Activated CD4-positive, alpha-beta T cell treated with anti-CD3 and anti-CD28 coated beads, Interleukin-2, amount 10 ng/mL, durations not matched to agents 7 days and 5 days (primary cell): ENCODE data around the gene GEMIN4. TPM values are rescaled to one million over a fixed set of nuclear protein-coding genes. Genes with fewer than 3 reads are reported as not detected.
"Not testable (repeated sequence)": the region's sequence is repeated elsewhere in the genome, so short reads cannot be mapped to it uniquely, and the experiment has no call there.

Source experiments
- CTCF ChIA-PET: fragments of 350-600 bp; sonication (Branson Sonifier 250); formaldehyde crosslinking; loops from one replicate; lab custom pipeline; 2021; ENCODE audit warnings: antibody characterized with exemption; lab: Charles Lee
- POLR2A ChIA-PET: fragments of 350-600 bp; sonication (Branson Sonifier 250); formaldehyde crosslinking; loops from one replicate; lab custom pipeline; 2021; ENCODE audit warnings: antibody characterized with exemption; lab: Charles Lee
- DNase-seq: peaks from one replicate; pipeline ENCODE4 v3.0.0-alpha.2; 2020
- H3K27ac Mint-ChIP-seq: one replicate; pipeline ENCODE4 v1.8.0; 2021; ENCODE audit warnings: mild to moderate bottlenecking, moderate library complexity, mixed read lengths
- H3K27me3 Mint-ChIP-seq: one replicate; pipeline ENCODE4 v1.8.0; 2021; ENCODE audit warnings: mixed read lengths
- H3K36me3 Mint-ChIP-seq: one replicate; pipeline ENCODE4 v1.8.0; 2021; ENCODE audit warnings: low read depth, mixed read lengths
- H3K4me1 Mint-ChIP-seq: one replicate; pipeline ENCODE4 v1.8.0; 2021; ENCODE audit warnings: mixed read lengths
- H3K4me3 Mint-ChIP-seq: one replicate; pipeline ENCODE4 v1.8.0; 2021; ENCODE audit warnings: mild to moderate bottlenecking, moderate library complexity, mixed read lengths
- H3K9me3 Mint-ChIP-seq: one replicate; pipeline ENCODE4 v1.8.0; 2021; ENCODE audit warnings: mixed read lengths
- total RNA-seq, 2 experiments: library from RNA; stranded (reverse); gene quantifications; one replicate each; pipeline ENCODE4 v1.2.3, GENCODE V29; 2021

GEMIN4 gene
- total RNA-seq, 2 experiments from 2014 or later: 29.1 to 35.7 TPM

GRCh38 chr17:790874-791247, 38.8 kb upstream of the GEMIN4 start:
- H3K9me3 Mint-ChIP-seq, H3K27ac Mint-ChIP-seq, H3K27me3 Mint-ChIP-seq, DNase-seq, CTCF ChIA-PET, H3K4me1 Mint-ChIP-seq, H3K4me3 Mint-ChIP-seq, POLR2A ChIA-PET: not testable (repeated sequence)
- peaks cover 20% of the 10 kb centered on the region for H3K36me3 Mint-ChIP-seq

GRCh38 chr17:789931-790873, 38.1 kb upstream of the GEMIN4 start:
- H3K4me1 Mint-ChIP-seq: not testable (repeated sequence)
- CTCF ChIA-PET: interaction anchor here (1.7 kb wide), 1 partner anchor 207 kb away, joined by 4 read pairs; the partner anchor contains the start of gene TIMM22

GRCh38 chr17:789160-789840, 37.2 kb upstream of the GEMIN4 start:
- H3K36me3 Mint-ChIP-seq: peaks cover 22% of the 10 kb centered on the region
- H3K27me3 Mint-ChIP-seq: no peaks in the 10 kb centered on the region
- H3K27ac Mint-ChIP-seq: no peak overlapping the region
- POLR2A ChIA-PET: no interaction called here
- no peaks in the 10 kb centered on the region for H3K9me3 Mint-ChIP-seq
- DNase-seq: no peak
- CTCF ChIA-PET: interaction anchor here (1.0 to 1.7 kb wide), 3 partner anchors 37 to 208 kb away, joined by 3 to 4 read pairs (median 3); partner anchors contain the start of gene TIMM22
- no peak overlapping the region for H3K4me3 Mint-ChIP-seq
- peaks cover 6% of the 10 kb centered on the region for H3K4me1 Mint-ChIP-seq

More at GRCh38 chr17:789931-790873, 38.1 kb upstream of the GEMIN4 start:
- H3K36me3 Mint-ChIP-seq: peaks cover 22% of the 10 kb centered on the region
- DNase-seq, POLR2A ChIA-PET, H3K4me3 Mint-ChIP-seq, H3K9me3 Mint-ChIP-seq, H3K27me3 Mint-ChIP-seq, H3K27ac Mint-ChIP-seq: not testable (repeated sequence)

GRCh38 chr17:788551-788950, 36.5 kb upstream of the GEMIN4 start:
- DNase-seq: no peak
- H3K27ac Mint-ChIP-seq: no peak overlapping the region
- POLR2A ChIA-PET: interaction anchor here (0.5 kb wide), 1 partner anchor 19 kb away, joined by 8 read pairs; no protein-coding TSS in a partner anchor

GRCh38 chr17:787641-788221, 35.7 kb upstream of the GEMIN4 start:
- Mint-ChIP-seq H3K27me3 (no peaks in the 10 kb centered on the region), H3K9me3 (no peaks in the 10 kb centered on the region), H3K4me3 (no peak overlapping the region), H3K36me3 (peaks cover 21% of the 10 kb centered on the region), H3K4me1 (peaks cover 22% of the 10 kb centered on the region), H3K27ac (no peak overlapping the region)
- ChIA-PET POLR2A (interaction anchor here (0.5 kb wide), 1 partner anchor 19 kb away, joined by 8 read pairs; no protein-coding TSS in a partner anchor), CTCF (interaction anchor here (0.6 to 1.2 kb wide), 3 partner anchors 193 to 291 kb away, joined by 3 to 4 read pairs (median 3); partner anchors contain the start of gene TIMM22)
- DNase-seq: no peak

More at GRCh38 chr17:788551-788950, 36.5 kb upstream of the GEMIN4 start:
- Mint-ChIP-seq H3K4me3 (no peak overlapping the region), H3K9me3 (no peaks in the 10 kb centered on the region), H3K4me1 (peaks cover 14% of the 10 kb centered on the region), H3K36me3 (peaks cover 22% of the 10 kb centered on the region), H3K27me3 (no peaks in the 10 kb centered on the region)
- CTCF ChIA-PET: interaction anchor here (0.9 to 1.7 kb wide), 5 partner anchors 36 to 208 kb away, joined by 3 to 4 read pairs (median 3); partner anchors contain the start of gene TIMM22

GRCh38 chr17:785901-786300, 33.8 kb upstream of the GEMIN4 start:
- CTCF ChIA-PET: interaction anchor here (1.6 kb wide), 1 partner anchor 210 kb away, joined by 6 read pairs; the partner anchor contains the start of gene TIMM22
- peaks cover 32% of the 10 kb centered on the region for H3K4me1 Mint-ChIP-seq
- H3K36me3 Mint-ChIP-seq: peaks cover 17% of the 10 kb centered on the region

GRCh38 chr17:784143-784542, 32.1 kb upstream of the GEMIN4 start:
- H3K27ac Mint-ChIP-seq: no peak overlapping the region
- no peaks in the 10 kb centered on the region for H3K9me3 Mint-ChIP-seq
- H3K36me3 Mint-ChIP-seq: peaks cover 15% of the 10 kb centered on the region
- H3K4me1 Mint-ChIP-seq: peaks cover 36% of the 10 kb centered on the region
- ChIA-PET CTCF (no interaction called here), POLR2A (no interaction called here)
- no peaks in the 10 kb centered on the region for H3K27me3 Mint-ChIP-seq
- peak overlapping the region; percentile 97 for H3K4me3 Mint-ChIP-seq
- DNase-seq: no peak

More at GRCh38 chr17:785901-786300, 33.8 kb upstream of the GEMIN4 start:
- H3K27me3 Mint-ChIP-seq, POLR2A ChIA-PET, H3K27ac Mint-ChIP-seq, H3K9me3 Mint-ChIP-seq, H3K4me3 Mint-ChIP-seq, DNase-seq: not testable (repeated sequence)

- Mint-ChIP-seq H3K27me3 (no peaks in the 10 kb centered on the region), H3K27ac (peak within 1 kb of the TSS; percentile 97), H3K4me3 (peak within 1 kb of the TSS; percentile 97), H3K36me3 (peaks cover 30% of the 10 kb centered on the region), H3K4me1 (peaks cover 36% of the 10 kb centered on the region), H3K9me3 (no peaks in the 10 kb centered on the region)
- ChIA-PET CTCF (interaction anchor here (0.7 to 2.6 kb wide), 5 partner anchors 17 to 215 kb away, joined by 3 to 11 read pairs (median 5); partner anchors contain the start of genes NXN and TIMM22), POLR2A (no interaction called here)
- peak; percentile 94 for DNase-seq
Measured at GRCh38 chr17:781805-782731, 30.0 kb upstream of the GEMIN4 start, which contains the start of the genes GLOD4 and MRM3. TSS of gene GLOD4 (minus strand) at chr17:782280. CDS start at chr17:782255, 25 bp downstream. TSS of gene MRM3 (plus strand) at chr17:782353. CDS start at chr17:782379, 26 bp downstream.

- Mint-ChIP-seq H3K36me3 (peaks cover 55% of the 10 kb centered on the region), H3K9me3 (no peaks in the 10 kb centered on the region), H3K4me3 (no peak overlapping the region), H3K27me3 (no peaks in the 10 kb centered on the region), H3K4me1 (peaks cover 31% of the 10 kb centered on the region), H3K27ac (no peak overlapping the region)
- no peak for DNase-seq
- CTCF ChIA-PET: interaction anchor here (1.0 to 1.4 kb wide), 3 partner anchors 23 to 219 kb away, joined by 3 read pairs; partner anchors contain the start of gene TIMM22
- POLR2A ChIA-PET: no interaction called here
Measured at GRCh38 chr17:778096-778495, 26.0 kb upstream of the GEMIN4 start.

GRCh38 chr17:774313-774584, 22.2 kb upstream of the GEMIN4 start:
- no peaks in the 10 kb centered on the region for H3K27me3 Mint-ChIP-seq
- ChIA-PET POLR2A (no interaction called here), CTCF (no interaction called here)
- no peak for DNase-seq
- peaks cover 13% of the 10 kb centered on the region for H3K4me1 Mint-ChIP-seq
- peaks cover 69% of the 10 kb centered on the region for H3K36me3 Mint-ChIP-seq
- H3K9me3 Mint-ChIP-seq: no peaks in the 10 kb centered on the region
- no peak overlapping the region for H3K4me3 Mint-ChIP-seq
- no peak overlapping the region for H3K27ac Mint-ChIP-seq

GRCh38 chr17:773467-774312, 21.6 kb upstream of the GEMIN4 start:
- ChIA-PET CTCF (no interaction called here), POLR2A (no interaction called here)
- H3K27me3 Mint-ChIP-seq: no peaks in the 10 kb centered on the region
- H3K4me3 Mint-ChIP-seq: no peak overlapping the region
- peaks cover 13% of the 10 kb centered on the region for H3K4me1 Mint-ChIP-seq
- H3K9me3 Mint-ChIP-seq: no peaks in the 10 kb centered on the region
- DNase-seq: no peak
- no peak overlapping the region for H3K27ac Mint-ChIP-seq
- H3K36me3 Mint-ChIP-seq: peaks cover 71% of the 10 kb centered on the region
